ENCODE results near the gene TNP1.

DNA sequence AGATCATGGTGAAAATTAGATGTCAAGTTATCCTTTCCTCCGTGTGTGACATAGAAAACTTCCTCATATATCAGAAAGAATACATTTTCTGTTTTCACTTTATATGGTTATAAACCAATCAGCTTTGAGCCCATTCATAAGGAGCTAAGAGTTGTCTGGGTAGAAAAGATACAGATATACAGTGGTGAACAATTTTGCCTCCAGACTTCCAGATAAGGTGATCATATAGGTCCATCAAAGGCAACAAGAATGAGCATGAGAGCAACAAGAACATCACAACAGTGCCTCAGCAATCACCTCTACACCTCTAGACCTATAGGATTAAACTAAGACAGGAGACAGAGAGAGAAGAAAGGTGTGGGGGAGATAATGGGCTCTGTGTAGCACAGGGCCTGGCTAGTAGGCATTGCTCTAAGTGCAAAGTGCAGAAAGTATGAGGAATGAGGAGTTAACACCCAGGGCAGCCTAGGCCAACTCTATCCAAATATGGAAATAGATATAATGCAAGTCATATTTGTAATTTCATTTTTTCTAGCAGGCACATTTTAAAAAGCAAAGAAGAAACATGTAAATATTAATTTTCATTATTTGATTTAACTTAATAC is 8.3 kb downstream of the TNP1 start:
- no peak for TF ChIP-seq POLR2AphosphoS5 (IDR thresholded peaks at IDR 0.05; ENCODE audit: low read depth, low read length)
- no peak for TF ChIP-seq POLR2A (IDR thresholded peaks at IDR 0.05; ENCODE audit: low read depth, low read length)
- TF ChIP-seq POU2F2 (IDR thresholded peaks at IDR 0.05; ENCODE audit: low read depth, low read length), result no peak
- no peak for TF ChIP-seq TAF1 (IDR thresholded peaks at IDR 0.05; ENCODE audit: low read depth, low read length)
- TF ChIP-seq SPI1 (IDR thresholded peaks at IDR 0.05; ENCODE audit: low read depth, low read length), result no peak
- no peak for TF ChIP-seq PAX5 (IDR thresholded peaks at IDR 0.05; ENCODE audit: insufficient read depth, low read length, severe bottlenecking)
